K562 (cell line): ENCODE results near the gene AZGP1. TPM values are rescaled to one million over a fixed set of nuclear protein-coding genes. Genes with fewer than 3 reads are reported as not detected.

ENCODE experiments used
- BCLAF1 ChIP-seq, 2 experiments: fragments of 450-650 bp in 1 of 2; IDR thresholded peaks; 2 replicates each; pipeline ENCODE4 v1.6.1; 2011 to 2017; ENCODE audit warnings: low read depth in 2 of 2, antibody characterized with exemption in 1 of 2, borderline replicate concordance in 1 of 2, low read length in 1 of 2, mild to moderate bottlenecking in 1 of 2, mixed read lengths in 1 of 2; ENCODE audit not compliant: control insufficient read depth in 1 of 2
- CCAR2 ChIP-seq: fragments of 200-400 bp; formaldehyde crosslinking; IDR thresholded peaks from 2 replicates; pipeline ENCODE4 v1.6.1; 2017; ENCODE audit warnings: mild to moderate bottlenecking, low read depth, low read length
- FOXK2 ChIP-seq, 2 experiments: fragments of 450-650 bp; IDR thresholded peaks in 1 of 2; conservative IDR thresholded peaks in 1 of 2; 2 replicates each; pipeline ENCODE4 v1.6.1; 2016; ENCODE audit warnings: low read depth in 2 of 2, mild to moderate bottlenecking in 1 of 2
- HDAC8 ChIP-seq: fragments of 450-650 bp; IDR thresholded peaks from 2 replicates; pipeline ENCODE4 v1.6.1; 2016; ENCODE audit warnings: mild to moderate bottlenecking, missing genetic modification characterization, moderate library complexity, missing compliant biosample characterization
- HMG20B ChIP-seq: fragments of 250-450 bp; sonication (Bioruptor Pico); IDR thresholded peaks from 2 replicates; pipeline ENCODE4 v1.5.0; 2021; ENCODE audit warnings: mild to moderate bottlenecking
- MLX ChIP-seq, 2 experiments: fragments of 450-650 bp in 1 of 2; sonication (generic) in 1 of 2; formaldehyde crosslinking; conservative IDR thresholded peaks; 2 replicates each; pipeline versions ENCODE4 v1.4.0 to v1.8.1; 2020 to 2022; ENCODE audit warnings: mild to moderate bottlenecking in 1 of 2, missing genetic modification reagents in 1 of 2
- NELFE ChIP-seq: IDR thresholded peaks from 2 replicates; pipeline ENCODE4 v1.6.1; 2011; ENCODE audit warnings: mild to moderate bottlenecking; ENCODE audit not compliant: insufficient read depth, insufficient read length
- NONO ChIP-seq, 2 experiments: fragments of 200-400 bp in 1 of 2; fragments of 450-650 bp in 1 of 2; formaldehyde crosslinking in 1 of 2; IDR thresholded peaks; 2 replicates each; pipeline ENCODE4 v1.6.1; 2017; ENCODE audit warnings: low read depth in 2 of 2, mild to moderate bottlenecking in 2 of 2, moderate library complexity in 2 of 2, low read length in 1 of 2
- RBM17 ChIP-seq: fragments of 200-400 bp; formaldehyde crosslinking; IDR thresholded peaks from 2 replicates; pipeline ENCODE4 v1.6.1; 2017; ENCODE audit warnings: low read depth, mild to moderate bottlenecking, low read length, borderline replicate concordance
- RREB1 ChIP-seq: fragments of 250-450 bp; sonication (Bioruptor Pico); IDR thresholded peaks from 2 replicates; pipeline ENCODE4 v1.4.0; 2020
- SP1 ChIP-seq: sonication (generic); formaldehyde crosslinking; IDR thresholded peaks from 2 replicates; pipeline ENCODE4 v1.8.1; 2022; ENCODE audit warnings: mild to moderate bottlenecking, missing genetic modification reagents
- TFE3 ChIP-seq: fragments of 450-650 bp; formaldehyde crosslinking; IDR thresholded peaks from 2 replicates; pipeline ENCODE4 v1.4.0; 2020; ENCODE audit warnings: mild to moderate bottlenecking, mixed read lengths
- ZFP30 ChIP-seq: fragments of 250-450 bp; sonication (Bioruptor Pico); IDR thresholded peaks from 2 replicates; pipeline ENCODE4 v1.8.0; 2022; ENCODE audit warnings: moderate library complexity, mild to moderate bottlenecking, inconsistent platforms, borderline replicate concordance
- polyA plus RNA-seq, 8 experiments: library from polyadenylated mRNA; depleted of rRNA in 4 of 8; stranded (reverse) in 5 of 8; unstranded in 3 of 8; fragments of >200 nt; fragmentation: Nextera tagmentation in 2 of 8; fragmentation: Illumina TruSeq in 1 of 8; extraction: Ambion mirVana in 2 of 8; extraction: Trizol in 1 of 8; gene quantifications; 2 replicates each; pipeline versions ENCODE4 v1.2.1 to v1.2.3, GENCODE V29; 2011 to 2014; ENCODE audit warnings: inconsistent platforms in 1 of 8, missing spikeins in 1 of 8
- total RNA-seq, 7 experiments: library from RNA; depleted of rRNA in 6 of 7; stranded (reverse); fragments of >200 nt in 6 of 7; fragmentation: Illumina TruSeq in 2 of 7; extraction: Trizol in 2 of 7; gene quantifications; 2 replicates each; pipeline versions ENCODE4 v1.2.1 to v1.2.3, GENCODE V29; 2011 to 2021; ENCODE audit warnings: low replicate concordance in 1 of 7

The AZGP1 gene
- total and polyA plus RNA-seq, 9 of the 15 experiments (the other 6 are each of a cell fraction or from before 2014, with no cell fraction given): 0.18 to 0.53 TPM; not detected in 7

GRCh38 chr7:100015232-100016214 lies 39.7 kb upstream of the AZGP1 start, which contains the start of gene ZKSCAN1 (continued):
- TF ChIP-seq RREB1 (CRISPR knock-in tag) (no peak), RBM17 (no peak), FOXK2 (conservative IDR thresholded peaks at IDR 0.05 in 1 of 2, IDR thresholded peaks at IDR 0.05 in 1 of 2; ENCODE audit: low read depth in 2 of 2) (peak; percentile 30 to 70; a peak in 2 of 4 replicates), CCAR2 (no peak), BCLAF1 (IDR thresholded peaks at IDR 0.05; ENCODE audit: borderline replicate concordance in 1 of 2, control insufficient read depth in 1 of 2, low read depth in 2 of 2, low read length in 1 of 2) (peak in 1 of 2 experiments; percentile 83; a peak in 1 of 4 replicates), ZFP30 (CRISPR knock-in tag) (no peak), HDAC8 (tag) (no peak), NELFE (no peak), SP1 (CRISPR knock-in tag) (peak; percentile 50; the same call in 1 of the 2 replicates), MLX (CRISPR knock-in tag; conservative IDR thresholded peaks at IDR 0.05) (0 out of 4 replicates have a peak, but pooled peaks of 1 of the 2 experiments have one; percentile 48), TFE3 (CRISPR knock-in tag) (no peak), HMG20B (CRISPR knock-in tag) (no peak), NONO (IDR thresholded peaks at IDR 0.05; ENCODE audit: low read depth in 2 of 2, low read length in 1 of 2) (no peak)
